ENCODE data around the gene SIVA1. TPM values are rescaled to one million over a fixed set of nuclear protein-coding genes. Genes with fewer than 3 reads are reported as not detected.

SIVA1 gene, protein sequence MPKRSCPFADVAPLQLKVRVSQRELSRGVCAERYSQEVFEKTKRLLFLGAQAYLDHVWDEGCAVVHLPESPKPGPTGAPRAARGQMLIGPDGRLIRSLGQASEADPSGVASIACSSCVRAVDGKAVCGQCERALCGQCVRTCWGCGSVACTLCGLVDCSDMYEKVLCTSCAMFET
- 100 to 1,000 TPM; 189 to 397 (median 203) TPM for total RNA-seq

DNA sequence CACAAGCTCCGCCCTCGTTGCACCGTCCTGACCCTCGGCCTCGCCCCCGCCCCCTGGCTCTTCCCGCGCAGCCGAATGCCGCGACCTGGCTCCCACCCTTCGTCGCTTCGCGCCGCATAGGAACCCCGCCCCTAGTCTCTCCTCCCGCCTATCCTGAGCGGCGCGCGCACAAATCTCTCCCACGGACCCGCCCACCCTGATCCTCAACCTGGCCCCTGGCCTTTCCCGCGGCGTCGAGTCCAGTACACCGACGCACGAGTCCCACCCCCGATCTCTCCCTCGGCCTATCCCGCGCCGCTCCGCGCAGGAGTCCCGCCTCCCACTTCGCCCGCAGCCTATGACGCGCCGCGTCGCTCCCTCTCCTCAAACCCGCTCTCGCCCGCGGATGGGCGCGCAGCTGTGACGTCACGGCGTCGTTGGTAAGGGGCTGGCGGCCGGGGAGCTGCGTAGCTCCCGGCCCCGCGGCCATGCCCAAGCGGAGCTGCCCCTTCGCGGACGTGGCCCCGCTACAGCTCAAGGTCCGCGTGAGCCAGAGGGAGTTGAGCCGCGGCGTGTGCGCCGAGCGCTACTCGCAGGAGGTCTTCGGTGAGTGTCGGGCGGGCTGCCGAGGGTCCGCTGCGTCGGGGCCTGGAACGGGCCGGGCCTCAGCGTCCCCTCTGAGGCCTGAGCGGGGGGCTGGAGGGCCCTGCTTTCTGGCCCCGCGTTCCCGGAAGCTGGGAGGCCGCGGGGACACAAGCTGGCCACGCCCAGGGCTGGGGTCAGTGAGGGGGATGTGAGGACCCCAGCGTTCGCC is at the start of gene SIVA1:
SIVA1 (plus strand) TSS at position 413 of the 793 bp plus-strand sequence; CDS start at position 468, 55 bp downstream.
- intact Hi-C loops (cut with DNase I; ENCODE audit: low total_unique reads) = no loop called here
- peaks cover 21 to 43% (median 31%) of the 10 kb centered on the region in 4 donors for H3K4me1 ChIP-seq

GRCh38 chr14:104703269-104703668 is 49.7 kb upstream of the SIVA1 start:
- peaks cover 0 to 17% (median 9%) of the 10 kb centered on the region in 4 donors for H3K4me1 ChIP-seq
- H3K9me3 ChIP-seq = no peaks in the 10 kb centered on the region
- WGBS, 2 donors (ENCODE audit: low coverage in 1 of 2) = 89% methylated on average over 14 of the region's 28 CpGs; no CpG with 5 or more reads in 1 of the 2 donors
- H3K27me3 ChIP-seq = no peaks in the 10 kb centered on the region
- H3K27ac ChIP-seq = no peak overlapping the region
- no peak for DNase-seq
- H3K36me3 ChIP-seq = peaks cover 0 to 19% (median 2%) of the 10 kb centered on the region in 4 donors
- no peak for TF ChIP-seq EP300 (IDR thresholded peaks at IDR 0.05; ENCODE audit: low read depth)
- no peak for TF ChIP-seq POLR2AphosphoS5 (IDR thresholded peaks at IDR 0.05)
- no peak for TF ChIP-seq POLR2A (IDR thresholded peaks at IDR 0.05)
- TF ChIP-seq CTCF (IDR thresholded peaks at IDR 0.05) = no peak
- in situ Hi-C loops (cut with MboI; ENCODE audit: low pct_ligation_motif_present in 1 of 4, low pct_unique_long_range_greater_than_20kb in 1 of 4, low sequenced_read_pairs in 3 of 4) (loop anchor here in 1 of 4 donors (10.0 kb wide), 1 partner anchor 48 kb away; no protein-coding TSS in a partner anchor), intact Hi-C loops (cut with DNase I; ENCODE audit: low total_unique reads) (no loop called here)
- no peak overlapping the region for H3K4me3 ChIP-seq

More for the DNA sequence above, at the start of gene SIVA1:
- Histone ChIP-seq H3K36me3 (peaks cover 0 to 8% (median 2%) of the 10 kb centered on the region in 4 donors), H3K27me3 (no peaks in the 10 kb centered on the region), H3K4me3 (peak within 1 kb of the TSS; percentile 89 to 96 (median 92)), H3K27ac (peak within 1 kb of the TSS; percentile 85 to 93 (median 90)), H3K9me3 (no peaks in the 10 kb centered on the region)
- peak; percentile 93 to 96 (median 94) for TF ChIP-seq POLR2AphosphoS5 (IDR thresholded peaks at IDR 0.05)
- TF ChIP-seq EP300 (IDR thresholded peaks at IDR 0.05; ENCODE audit: low read depth) = no peak
- peak; percentile 91 for TF ChIP-seq POLR2A (IDR thresholded peaks at IDR 0.05)
- peak in 1 of 5 experiments; percentile 16 for TF ChIP-seq CTCF (IDR thresholded peaks at IDR 0.05)
- peak; percentile 100 for DNase-seq
- WGBS, 2 donors (ENCODE audit: low coverage in 1 of 2) = 1% methylated on average over 32 of the region's 95 CpGs; no CpG with 5 or more reads in 1 of the 2 donors
- in situ Hi-C loops (cut with MboI; ENCODE audit: low pct_ligation_motif_present in 1 of 4, low pct_unique_long_range_greater_than_20kb in 1 of 4, low sequenced_read_pairs in 3 of 4) = no loop called here

DNA sequence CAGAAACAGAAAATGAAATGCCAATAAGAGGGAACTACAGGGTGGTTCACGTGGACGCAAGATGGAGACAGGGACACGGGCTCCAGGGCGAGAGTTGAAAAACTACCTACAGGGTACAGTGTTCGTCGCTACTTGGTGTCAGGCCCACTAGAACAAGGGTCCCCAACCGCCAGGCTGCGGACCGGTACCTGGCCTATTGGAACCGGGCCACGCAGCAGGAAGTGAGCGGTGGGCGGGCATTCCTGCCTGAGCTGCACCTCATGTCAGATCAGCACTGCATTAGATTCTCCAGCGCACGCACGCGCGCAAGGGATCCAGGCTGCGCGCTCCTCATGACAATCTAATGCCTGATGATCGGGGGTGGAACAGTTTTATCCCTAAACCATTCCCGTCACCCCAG is 48.7 kb upstream of the SIVA1 start:
- peaks cover 0 to 19% (median 2%) of the 10 kb centered on the region in 4 donors for H3K36me3 ChIP-seq

More for the DNA sequence above, 48.7 kb upstream of the SIVA1 start:
- Histone ChIP-seq H3K27me3 (no peaks in the 10 kb centered on the region), H3K9me3 (no peaks in the 10 kb centered on the region), H3K27ac (no peak overlapping the region), H3K4me3 (no peak overlapping the region), H3K4me1 (peaks cover 0 to 7% (median 2%) of the 10 kb centered on the region in 4 donors)
- TF ChIP-seq POLR2AphosphoS5 (IDR thresholded peaks at IDR 0.05) (no peak), CTCF (IDR thresholded peaks at IDR 0.05) (no peak), POLR2A (IDR thresholded peaks at IDR 0.05) (no peak), EP300 (IDR thresholded peaks at IDR 0.05; ENCODE audit: low read depth) (no peak)
- in situ Hi-C loops (cut with MboI; ENCODE audit: low pct_ligation_motif_present in 1 of 4, low pct_unique_long_range_greater_than_20kb in 1 of 4, low sequenced_read_pairs in 3 of 4) (loop anchor here in 1 of 4 donors (10.0 kb wide), 1 partner anchor 49 kb away; no protein-coding TSS in a partner anchor), intact Hi-C loops (cut with DNase I; ENCODE audit: low total_unique reads) (no loop called here)
- DNase-seq = no peak
- 95 to 98% methylated on average over 8 to 22 of the region's 22 CpGs for WGBS, 2 donors (ENCODE audit: low coverage in 1 of 2)

Measured in transverse colon (tissue), 4 donors.